ENCODE results near the gene LRFN3.
"Not testable (repeated sequence)": the region's sequence is repeated elsewhere in the genome, so short reads cannot be mapped to it uniquely, and the experiment has no call there.

Gene LRFN3

DNA sequence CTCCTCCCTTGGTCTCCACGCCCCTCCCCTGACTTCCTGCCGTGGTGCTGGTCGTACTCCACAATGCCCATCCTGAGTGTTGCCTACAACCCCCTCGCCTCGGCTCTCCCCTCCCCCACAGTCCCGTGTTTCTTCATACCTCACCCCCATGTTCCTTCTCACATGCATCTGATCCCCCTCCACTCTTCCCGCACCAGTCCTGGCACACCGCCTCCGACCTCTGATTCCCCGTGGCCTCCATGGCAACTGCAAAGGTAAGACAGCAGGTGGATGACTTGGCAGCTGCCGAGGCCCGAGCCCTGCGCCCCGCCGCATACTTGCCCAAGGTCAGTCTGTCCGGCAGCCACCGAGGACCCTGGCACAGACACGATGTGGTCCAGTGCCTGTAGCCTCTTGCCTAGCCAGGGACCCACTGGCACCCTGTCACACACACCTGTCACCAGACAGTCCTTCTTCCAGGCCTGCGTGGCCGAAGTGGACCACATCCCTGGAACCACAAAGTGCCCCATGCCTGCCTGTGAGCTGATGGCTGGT, 42.7 kb downstream of the LRFN3 start:
- no peak for DNase-seq

- not testable (repeated sequence) for DNase-seq
Observed at GRCh38 chr19:35980997-35981396, 44.8 kb downstream of the LRFN3 start.

DNA sequence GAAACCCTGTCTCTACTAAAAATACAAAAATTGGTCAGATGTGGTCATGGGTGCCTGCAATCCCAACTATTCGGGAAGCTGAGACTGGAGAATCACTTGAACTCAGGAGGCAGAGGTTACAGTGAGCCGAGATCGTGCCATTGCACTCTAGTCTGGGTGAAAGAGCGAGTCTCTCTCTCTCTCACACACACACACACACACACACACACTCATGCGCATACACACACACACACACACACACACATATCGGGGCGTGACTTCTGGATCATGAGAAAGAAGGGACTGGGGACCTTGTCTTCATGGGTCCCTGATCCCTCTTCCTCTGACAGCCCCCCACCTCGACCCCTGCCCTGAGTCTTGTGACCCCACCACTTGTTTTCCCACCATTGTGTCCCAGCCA, 47.0 kb downstream of the LRFN3 start:
- no peak for DNase-seq

DNA sequence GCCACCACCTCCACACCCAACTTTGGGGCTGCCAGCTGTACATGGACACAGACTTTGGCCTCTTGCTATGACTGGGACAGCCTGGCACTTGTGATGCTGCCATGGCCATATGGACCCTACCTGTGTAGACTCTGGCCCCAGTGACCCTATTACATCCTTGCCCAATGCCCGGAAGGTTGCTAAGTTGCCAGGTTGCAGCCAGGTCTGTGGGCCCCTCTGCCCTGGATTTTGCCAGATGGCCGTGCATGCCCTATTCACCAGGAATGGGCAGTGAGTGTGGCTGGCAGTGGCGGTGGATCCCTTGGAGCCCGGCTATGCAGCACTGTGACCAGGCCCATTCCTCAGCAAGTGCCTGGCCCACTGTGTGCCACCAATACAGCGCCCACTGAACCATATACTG, 49.9 kb downstream of the LRFN3 start:
- DNase-seq: no peak

DNA sequence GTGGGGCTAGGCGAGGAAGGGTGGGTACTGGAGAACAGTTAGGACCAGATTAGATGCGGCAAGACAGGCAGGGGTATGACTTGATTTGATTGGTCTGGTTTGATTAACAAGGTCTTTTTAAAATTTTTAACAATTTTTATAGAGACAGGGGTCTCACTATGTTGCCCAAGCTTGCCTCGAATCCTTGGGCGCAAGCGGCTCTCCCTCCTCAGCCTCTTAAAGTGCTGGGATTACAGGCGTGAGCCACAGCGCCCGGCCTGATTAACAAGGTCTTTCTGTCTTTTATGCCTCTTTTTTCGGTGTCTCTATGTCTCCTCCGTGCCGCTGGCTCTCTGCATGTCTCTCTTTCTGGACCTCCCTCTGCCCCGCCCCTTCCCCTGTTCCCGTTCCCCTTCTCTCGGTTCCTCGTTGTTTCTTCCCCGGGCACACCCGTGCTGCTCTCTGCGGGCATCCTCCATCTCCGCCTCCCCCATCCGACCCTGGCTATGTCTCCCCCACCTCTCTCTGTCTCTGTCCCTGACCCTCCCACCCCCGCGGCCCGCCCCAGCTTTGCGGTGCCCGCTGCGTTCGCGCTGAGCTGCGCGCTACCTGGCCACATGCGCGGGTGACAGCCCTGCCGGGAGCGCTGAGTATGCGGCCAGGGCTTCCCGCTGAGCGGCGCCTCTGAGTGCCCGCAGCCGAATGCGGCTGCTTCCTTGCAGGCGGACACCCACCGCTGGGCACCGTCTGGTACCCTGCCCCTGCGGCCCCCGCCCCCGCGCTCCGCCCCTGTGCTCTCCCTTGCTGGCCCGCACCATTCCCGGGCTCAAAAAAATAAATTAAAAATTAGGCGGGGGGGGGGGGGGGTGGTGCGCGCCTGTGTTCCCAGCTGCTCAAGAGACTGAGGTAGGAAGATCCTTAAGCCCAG, 50.7 kb downstream of the LRFN3 start:
- peak in 1 of 2 experiments; percentile 12 for DNase-seq

DNA sequence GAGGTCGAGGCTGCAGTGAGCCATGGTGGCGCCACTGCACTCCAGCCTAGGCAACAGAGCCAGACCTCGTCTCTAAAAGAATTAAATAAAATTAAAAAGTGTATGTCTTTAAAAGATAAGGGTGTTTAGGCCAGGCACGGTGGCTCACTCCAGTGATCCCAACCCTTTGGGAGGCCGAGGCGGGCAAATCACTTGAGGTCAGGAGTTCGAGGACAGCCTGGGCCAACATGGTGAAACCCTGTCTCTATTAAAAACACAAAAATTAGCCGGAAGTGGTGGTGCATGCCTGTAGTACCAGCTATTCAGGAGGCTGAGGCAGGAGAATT, 51.4 kb downstream of the LRFN3 start:
- no peak for DNase-seq

DNA sequence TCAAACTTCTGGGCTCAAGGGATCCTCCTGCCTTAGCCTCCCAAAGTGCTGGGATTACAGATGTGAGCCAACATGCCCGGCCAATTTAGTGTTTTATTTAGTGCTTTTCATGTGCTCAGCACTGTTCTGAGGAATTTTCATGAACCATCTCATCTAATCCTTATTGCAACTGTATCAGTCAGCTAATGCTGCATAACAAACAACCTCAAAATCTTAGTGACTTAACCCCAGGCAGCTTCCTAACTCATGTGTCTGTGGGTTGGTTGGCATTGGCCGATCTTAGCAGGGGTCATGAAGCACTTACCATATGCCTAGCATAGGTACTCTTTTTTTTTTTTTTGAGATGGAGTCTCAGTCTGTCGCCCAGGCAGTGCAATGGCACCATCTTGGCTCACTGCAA, 52.6 kb downstream of the LRFN3 start:
- no peak for DNase-seq

- no peak for DNase-seq
Observed at GRCh38 chr19:35990156-35990555, 54.0 kb downstream of the LRFN3 start.

- DNase-seq: no peak
Observed at GRCh38 chr19:35990771-35991730, 54.9 kb downstream of the LRFN3 start.

GRCh38 chr19:35991731-35992450, 55.7 kb downstream of the LRFN3 start:
- DNase-seq: no peak

DNA sequence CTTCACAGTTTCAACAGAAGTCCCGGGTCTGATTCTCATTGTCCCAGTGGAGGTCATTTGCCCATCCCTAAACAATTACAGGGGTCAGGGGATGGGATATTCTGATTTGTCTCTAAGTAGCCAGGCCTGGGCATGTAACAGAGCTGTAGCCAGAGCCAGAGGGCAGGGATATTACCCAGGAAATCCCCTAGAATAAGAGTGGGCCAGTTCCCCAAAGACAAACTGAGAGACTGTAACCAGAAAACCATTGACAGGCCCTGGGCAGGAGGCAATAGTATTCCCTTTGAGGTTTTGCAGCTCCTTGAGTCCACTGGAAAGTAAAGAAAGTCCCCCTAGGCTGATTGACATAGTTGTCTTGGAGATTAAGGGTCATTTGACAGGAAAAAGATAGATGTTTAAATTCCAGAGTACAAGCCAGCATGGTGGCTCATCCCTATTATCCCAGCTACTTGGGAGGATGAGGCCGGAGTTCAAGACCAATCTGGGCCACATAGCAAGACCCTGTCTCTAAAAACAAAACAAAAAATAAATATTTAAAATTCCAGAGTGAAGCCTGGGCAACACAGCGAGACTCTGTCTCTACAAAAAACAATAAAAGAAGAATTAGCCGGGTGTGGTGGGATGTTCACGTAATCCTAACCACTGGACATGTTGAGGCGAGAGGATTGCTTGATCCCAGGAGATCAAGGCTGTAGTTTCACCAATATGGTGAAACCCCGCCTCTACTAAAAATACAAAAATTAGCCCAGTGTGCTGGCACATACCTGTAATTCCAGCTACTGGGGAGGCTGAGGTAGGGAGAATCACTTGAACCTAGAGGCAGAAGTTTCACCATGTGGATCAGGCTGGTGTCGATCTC, 57.0 kb downstream of the LRFN3 start:
- DNase-seq: no peak

DNA sequence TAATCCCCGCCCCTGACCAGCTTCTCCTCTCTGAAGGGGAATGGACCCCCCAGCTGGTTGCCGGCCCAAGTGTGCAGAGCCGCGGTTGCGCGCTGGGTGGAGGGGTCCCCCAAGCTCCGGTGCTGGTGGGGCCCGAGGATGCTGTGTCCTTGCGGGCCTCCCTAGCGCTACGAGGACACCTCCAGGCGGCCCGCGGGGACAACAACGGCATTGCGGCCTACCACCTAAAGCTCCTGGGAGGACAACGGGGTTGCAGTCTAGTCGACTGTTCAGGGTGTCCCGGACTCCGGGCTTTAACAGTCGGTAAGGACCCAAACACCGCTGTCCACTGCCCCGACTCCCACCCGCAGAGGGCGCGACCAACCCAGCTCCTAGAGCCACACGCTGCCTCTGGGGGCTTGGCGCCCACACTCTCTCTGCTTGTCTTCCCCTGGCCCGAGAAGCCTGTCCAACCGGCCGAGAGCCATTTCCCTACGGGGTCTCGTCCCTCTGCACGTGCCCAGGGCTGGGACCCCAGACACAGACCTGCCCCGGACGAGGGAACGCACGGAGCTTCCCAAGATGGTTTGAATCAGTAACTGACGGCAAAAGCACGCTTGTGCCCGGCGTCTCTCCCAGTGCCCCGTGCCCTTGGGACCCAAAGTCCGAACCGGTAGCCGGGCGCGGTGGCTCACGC, 57.9 kb downstream of the LRFN3 start:
- no peak for DNase-seq

All from activated CD4-positive, alpha-beta T cell treated with anti-CD3 and anti-CD28 coated beads, Interleukin-2, amount 50 U/mL, for 4 hours (primary cell).